ENCODE data around the gene SHMT1. TPM values are rescaled to one million over a fixed set of nuclear protein-coding genes. Genes with fewer than 3 reads are reported as not detected.

SHMT1 gene
- total RNA-seq, 2 experiments from 2014 or later, result 5.6 to 7.1 TPM

DNA sequence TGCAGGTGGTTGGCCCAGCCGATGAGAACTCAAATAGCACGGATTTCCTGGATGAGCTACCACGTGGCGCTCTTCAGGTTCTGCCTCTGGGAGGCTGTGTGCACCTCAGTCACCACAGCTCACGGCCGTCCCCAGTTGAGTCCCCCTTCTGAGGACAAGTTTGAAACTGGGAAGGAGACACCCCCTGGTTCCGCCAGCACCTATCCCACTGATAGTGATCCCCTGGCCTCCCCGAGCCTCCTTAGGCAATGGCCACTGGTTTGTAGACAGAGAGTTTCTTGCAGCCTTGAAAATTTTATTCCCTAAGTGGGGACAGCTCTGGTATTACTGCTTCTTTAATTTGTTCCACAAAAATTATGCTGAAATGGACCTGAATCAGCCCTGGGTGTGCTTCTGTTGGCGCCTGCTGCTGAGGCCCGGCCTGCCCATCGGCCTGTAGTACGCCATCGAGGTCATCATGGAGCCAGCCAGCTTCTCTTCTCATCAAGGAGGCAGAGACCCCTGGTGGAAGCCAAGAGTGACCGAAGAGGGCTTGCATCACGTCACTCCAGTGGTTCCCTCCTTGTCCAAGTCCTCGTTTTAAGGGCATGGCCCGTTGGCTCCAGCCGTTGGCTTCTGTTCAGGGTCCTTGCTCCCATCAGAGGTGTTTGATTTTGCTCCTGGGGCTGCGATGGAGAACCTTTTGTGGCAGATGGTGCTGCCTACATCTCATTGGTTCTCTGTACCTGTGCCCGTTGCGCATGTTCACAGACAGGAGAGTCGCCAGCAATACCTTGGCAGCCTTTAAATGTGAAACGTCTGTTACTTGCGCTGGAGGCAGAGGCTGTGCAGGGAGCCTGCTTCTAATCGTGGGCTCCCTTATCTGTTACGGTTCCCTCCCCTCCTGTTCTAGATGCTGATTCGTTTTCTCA, 39.0 kb downstream of the SHMT1 start:
- intact Hi-C loops (cut with DNase I, micrococcal nuclease), result loop anchor here in 1 of 2 experiments (5.0 kb wide), 1 partner anchor 77 kb away; no protein-coding TSS in a partner anchor
- Mint-ChIP-seq H3K4me3 (no peak overlapping the region), H3K4me1 (ENCODE audit: low read depth) (peaks cover 24% of the 10 kb centered on the region), H3K9me3 (no peaks in the 10 kb centered on the region), H3K27me3 (no peaks in the 10 kb centered on the region), H3K36me3 (ENCODE audit: low read depth) (peaks cover 89% of the 10 kb centered on the region), H3K27ac (no peak overlapping the region)
- H3K9me3 ChIP-seq (ENCODE audit: control insufficient read depth in 1 of 2, insufficient read depth in 1 of 2, low read length in 2 of 2), result no peaks in the 10 kb centered on the region
- TF ChIP-seq, protein P1, sequence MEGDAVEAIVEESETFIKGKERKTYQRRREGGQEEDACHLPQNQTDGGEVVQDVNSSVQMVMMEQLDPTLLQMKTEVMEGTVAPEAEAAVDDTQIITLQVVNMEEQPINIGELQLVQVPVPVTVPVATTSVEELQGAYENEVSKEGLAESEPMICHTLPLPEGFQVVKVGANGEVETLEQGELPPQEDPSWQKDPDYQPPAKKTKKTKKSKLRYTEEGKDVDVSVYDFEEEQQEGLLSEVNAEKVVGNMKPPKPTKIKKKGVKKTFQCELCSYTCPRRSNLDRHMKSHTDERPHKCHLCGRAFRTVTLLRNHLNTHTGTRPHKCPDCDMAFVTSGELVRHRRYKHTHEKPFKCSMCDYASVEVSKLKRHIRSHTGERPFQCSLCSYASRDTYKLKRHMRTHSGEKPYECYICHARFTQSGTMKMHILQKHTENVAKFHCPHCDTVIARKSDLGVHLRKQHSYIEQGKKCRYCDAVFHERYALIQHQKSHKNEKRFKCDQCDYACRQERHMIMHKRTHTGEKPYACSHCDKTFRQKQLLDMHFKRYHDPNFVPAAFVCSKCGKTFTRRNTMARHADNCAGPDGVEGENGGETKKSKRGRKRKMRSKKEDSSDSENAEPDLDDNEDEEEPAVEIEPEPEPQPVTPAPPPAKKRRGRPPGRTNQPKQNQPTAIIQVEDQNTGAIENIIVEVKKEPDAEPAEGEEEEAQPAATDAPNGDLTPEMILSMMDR (IDR thresholded peaks at IDR 0.05), result no peak
- no peaks in the 10 kb centered on the region for H3K27me3 ChIP-seq (ENCODE audit: control insufficient read depth in 1 of 2, insufficient read depth in 2 of 2, low read length in 2 of 2)
- H3K4me1 ChIP-seq (ENCODE audit: insufficient read depth, low read length), result peaks cover 28% of the 10 kb centered on the region
- POLR2A ChIA-PET, result no interaction called here
- H3K27ac ChIP-seq (ENCODE audit: low read depth in 1 of 2, low read length in 2 of 2), result no peak overlapping the region
- no peak overlapping the region for H3K4me3 ChIP-seq (ENCODE audit: low read length)
- DNase-seq (no peak), ATAC-seq (ENCODE audit: poor library complexity) (no peak)
- H3K36me3 ChIP-seq (ENCODE audit: insufficient read depth, low read length), result peaks cover 78% of the 10 kb centered on the region
- CTCF ChIA-PET, result no interaction called here

DNA sequence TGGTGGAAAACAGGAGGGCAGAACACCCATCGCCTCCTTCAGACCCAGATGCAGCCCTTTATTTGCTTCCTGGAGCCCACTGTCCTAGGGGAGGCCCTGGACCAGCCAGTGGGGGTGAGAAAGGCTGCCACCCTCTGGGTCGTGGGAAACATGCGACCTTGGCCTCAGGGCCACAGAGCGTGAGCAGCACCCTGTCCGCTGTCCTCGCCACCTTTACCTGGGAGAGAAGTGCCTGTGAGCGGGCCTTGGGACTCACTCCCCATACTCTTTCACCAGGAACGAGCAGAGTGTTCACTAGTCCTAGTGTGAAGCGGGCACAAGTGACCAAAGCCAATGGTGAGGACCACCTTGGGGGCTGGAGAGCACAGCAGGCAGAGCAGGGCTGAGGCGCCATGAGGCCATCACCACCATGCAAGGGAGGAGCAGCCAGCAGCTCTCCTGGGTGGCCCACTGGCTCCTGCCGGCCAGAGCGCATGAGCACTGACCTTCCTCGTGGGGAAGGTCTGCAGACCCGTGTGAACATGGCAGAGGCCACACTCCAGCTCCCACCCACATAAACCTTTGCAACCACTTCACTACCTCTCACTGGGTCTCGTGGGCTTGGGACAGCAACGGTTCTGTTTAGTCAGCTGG, 39.7 kb downstream of the SHMT1 start:
- no peak for ATAC-seq (ENCODE audit: poor library complexity)
- H3K27ac Mint-ChIP-seq, result no peak overlapping the region
- H3K9me3 ChIP-seq (ENCODE audit: control insufficient read depth in 1 of 2, insufficient read depth in 1 of 2, low read length in 2 of 2), result no peaks in the 10 kb centered on the region
- H3K4me3 ChIP-seq (ENCODE audit: low read length), result no peak overlapping the region
- H3K36me3 Mint-ChIP-seq (ENCODE audit: low read depth), result peaks cover 91% of the 10 kb centered on the region
- intact Hi-C loops (cut with DNase I, micrococcal nuclease), result loop anchor here in 1 of 2 experiments (5.0 kb wide), 1 partner anchor 76 kb away; no protein-coding TSS in a partner anchor
- peaks cover 77% of the 10 kb centered on the region for H3K36me3 ChIP-seq (ENCODE audit: insufficient read depth, low read length)
- H3K9me3 Mint-ChIP-seq, result no peaks in the 10 kb centered on the region
- H3K27ac ChIP-seq (ENCODE audit: low read depth in 1 of 2, low read length in 2 of 2), result no peak overlapping the region
- H3K27me3 ChIP-seq (ENCODE audit: control insufficient read depth in 1 of 2, insufficient read depth in 2 of 2, low read length in 2 of 2), result no peaks in the 10 kb centered on the region
- peaks cover 36% of the 10 kb centered on the region for H3K4me1 ChIP-seq (ENCODE audit: insufficient read depth, low read length)
- TF ChIP-seq, protein P1 (IDR thresholded peaks at IDR 0.05), result no peak
- H3K27me3 Mint-ChIP-seq, result no peaks in the 10 kb centered on the region
- no peak for DNase-seq
- POLR2A ChIA-PET, result no interaction called here
- H3K4me3 Mint-ChIP-seq, result no peak overlapping the region
- CTCF ChIA-PET, result no interaction called here
- H3K4me1 Mint-ChIP-seq (ENCODE audit: low read depth), result peaks cover 31% of the 10 kb centered on the region

DNA sequence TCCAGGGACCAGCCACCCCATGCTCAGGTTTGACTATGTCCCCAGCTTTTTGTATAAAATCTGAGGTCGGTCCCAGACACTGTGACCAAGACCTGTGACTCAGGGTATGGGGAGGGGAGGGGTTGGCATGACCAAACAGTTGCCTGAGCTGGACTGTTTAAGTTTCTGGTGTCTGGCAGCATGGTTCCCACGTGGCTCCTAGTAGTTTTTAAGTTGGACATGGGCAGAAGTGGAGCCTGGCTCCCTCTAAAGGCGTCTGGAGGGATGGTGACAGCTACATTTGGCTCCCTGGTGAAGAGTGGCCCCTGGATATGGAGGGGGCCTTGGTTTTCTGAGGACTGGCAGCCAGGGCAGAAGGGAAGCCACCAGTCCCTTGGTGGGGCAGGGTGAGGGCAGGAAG, 40.3 kb downstream of the SHMT1 start:
- Mint-ChIP-seq H3K27ac (no peak overlapping the region), H3K4me3 (no peak overlapping the region), H3K36me3 (ENCODE audit: low read depth) (peaks cover 87% of the 10 kb centered on the region), H3K4me1 (ENCODE audit: low read depth) (peaks cover 36% of the 10 kb centered on the region), H3K9me3 (no peaks in the 10 kb centered on the region), H3K27me3 (no peaks in the 10 kb centered on the region)
- CTCF ChIA-PET, result no interaction called here
- H3K4me1 ChIP-seq (ENCODE audit: insufficient read depth, low read length), result peaks cover 42% of the 10 kb centered on the region
- TF ChIP-seq, protein P1 (IDR thresholded peaks at IDR 0.05), result no peak
- POLR2A ChIA-PET, result no interaction called here
- no peak for DNase-seq
- no peaks in the 10 kb centered on the region for H3K27me3 ChIP-seq (ENCODE audit: control insufficient read depth in 1 of 2, insufficient read depth in 2 of 2, low read length in 2 of 2)
- peaks cover 72% of the 10 kb centered on the region for H3K36me3 ChIP-seq (ENCODE audit: insufficient read depth, low read length)
- no peak for ATAC-seq (ENCODE audit: poor library complexity)
- intact Hi-C loops (cut with DNase I, micrococcal nuclease), result loop anchor here in 1 of 2 experiments (5.0 kb wide), 1 partner anchor 76 kb away; no protein-coding TSS in a partner anchor
- H3K27ac ChIP-seq (ENCODE audit: low read depth in 1 of 2, low read length in 2 of 2), result no peak overlapping the region
- no peaks in the 10 kb centered on the region for H3K9me3 ChIP-seq (ENCODE audit: control insufficient read depth in 1 of 2, insufficient read depth in 1 of 2, low read length in 2 of 2)
- no peak overlapping the region for H3K4me3 ChIP-seq (ENCODE audit: low read length)

All from CD4-positive, alpha-beta T cell (primary cell).